Urinary bladder (tissue), 4 donors: ENCODE measurements around the gene CACHD1. TPM values are rescaled to one million over a fixed set of nuclear protein-coding genes. Genes with fewer than 3 reads are reported as not detected.

Source experiments
- DNase-seq: peaks from one replicate; pipeline ENCODE4 v3.0.0-alpha.2; 2015; ENCODE audit errors: extremely low spot score
- H3K27ac ChIP-seq: one replicate; pipeline ENCODE4 v1.5.1; 2013; ENCODE audit warnings: low read depth, mild to moderate bottlenecking, moderate library complexity
- H3K36me3 ChIP-seq: one replicate; pipeline ENCODE4 v1.6.1; 2013; ENCODE audit warnings: mild to moderate bottlenecking, moderate library complexity; ENCODE audit not compliant: insufficient read depth
- H3K4me1 ChIP-seq: one replicate; pipeline ENCODE4 v1.6.1; 2013; ENCODE audit warnings: mild to moderate bottlenecking, moderate library complexity; ENCODE audit not compliant: insufficient read depth
- H3K4me3 ChIP-seq: one replicate; pipeline ENCODE4 v1.5.1; 2013; ENCODE audit warnings: low read depth, low read length
- WGBS: extraction: QIAGEN DNeasy Blood & Tissue Kit; methylation state at CpG from one replicate; pipeline ENCODE4 v1.1.7; 2013; 5-methylcytosine and 5-hydroxymethylcytosine counted together
- polyA plus RNA-seq: library from polyadenylated mRNA; stranded (reverse); fragments of 200-250 nt; gene quantifications from one replicate; pipeline ENCODE4 v1.2.3, GENCODE V29; 2013
- total RNA-seq: library from RNA; depleted of rRNA; stranded (reverse); fragments of >200 nt; gene quantifications from one replicate; pipeline ENCODE4 v1.2.3, GENCODE V29; 2014
- donor health status: healthy with polysubstance abuse.
- donor health status: healthy.

Gene CACHD1
- total and polyA plus RNA-seq, 2 donors = 7.5 to 22.3 TPM

GRCh38 chr1:64543831-64544230 lies 73.9 kb downstream of the CACHD1 start:
- WGBS = 69% methylated on average over 4 of the region's 4 CpGs
- Histone ChIP-seq H3K4me3 (no peak overlapping the region), H3K36me3 (no peaks in the 10 kb centered on the region), H3K27ac (no peak overlapping the region), H3K4me1 (no peaks in the 10 kb centered on the region)
- no peak for DNase-seq

- H3K36me3 ChIP-seq = no peaks in the 10 kb centered on the region
- H3K4me1 ChIP-seq = no peaks in the 10 kb centered on the region
- 85% methylated on average over 6 of the region's 6 CpGs for WGBS
- no peak overlapping the region for H3K4me3 ChIP-seq
- no peak for DNase-seq
- no peak overlapping the region for H3K27ac ChIP-seq
Measured at GRCh38 chr1:64545118-64545843, 75.4 kb downstream of the CACHD1 start.

GRCh38 chr1:64546013-64546412 lies 76.1 kb downstream of the CACHD1 start:
- H3K27ac ChIP-seq = no peak overlapping the region
- WGBS = 38% methylated on average over 2 of the region's 2 CpGs

GRCh38 chr1:64549464-64550239 lies 79.7 kb downstream of the CACHD1 start:
- H3K36me3 ChIP-seq = no peaks in the 10 kb centered on the region
- 47% methylated on average over 6 of the region's 6 CpGs for WGBS
- no peak overlapping the region for H3K27ac ChIP-seq
- H3K4me3 ChIP-seq = no peak overlapping the region
- H3K4me1 ChIP-seq = no peaks in the 10 kb centered on the region
- no peak for DNase-seq

More at GRCh38 chr1:64546013-64546412, 76.1 kb downstream of the CACHD1 start:
- DNase-seq = no peak
- H3K36me3 ChIP-seq = no peaks in the 10 kb centered on the region
- no peaks in the 10 kb centered on the region for H3K4me1 ChIP-seq
- no peak overlapping the region for H3K4me3 ChIP-seq

- Histone ChIP-seq H3K4me3 (no peak overlapping the region), H3K27ac (no peak overlapping the region)
- 91% methylated on average over 5 of the region's 5 CpGs for WGBS
Measured at GRCh38 chr1:64550510-64550909, 80.6 kb downstream of the CACHD1 start.

GRCh38 chr1:64550946-64551605 lies 81.1 kb downstream of the CACHD1 start:
- H3K4me1 ChIP-seq = no peaks in the 10 kb centered on the region
- no peak overlapping the region for H3K27ac ChIP-seq
- H3K4me3 ChIP-seq = no peak overlapping the region
- no peaks in the 10 kb centered on the region for H3K36me3 ChIP-seq
- WGBS = 73% methylated on average over 4 of the region's 4 CpGs
- no peak for DNase-seq

More at GRCh38 chr1:64550510-64550909, 80.6 kb downstream of the CACHD1 start:
- Histone ChIP-seq H3K36me3 (no peaks in the 10 kb centered on the region), H3K4me1 (no peaks in the 10 kb centered on the region)
- DNase-seq = no peak

GRCh38 chr1:64553285-64553684 lies 83.4 kb downstream of the CACHD1 start:
- Histone ChIP-seq H3K27ac (no peak overlapping the region), H3K4me3 (no peak overlapping the region), H3K4me1 (no peaks in the 10 kb centered on the region), H3K36me3 (no peaks in the 10 kb centered on the region)
- no peak for DNase-seq
- 82% methylated on average over 4 of the region's 4 CpGs for WGBS

- WGBS = 81% methylated on average over 1 of the region's 1 CpG
- DNase-seq = no peak
- no peaks in the 10 kb centered on the region for H3K4me1 ChIP-seq
- H3K4me3 ChIP-seq = no peak overlapping the region
- H3K36me3 ChIP-seq = no peaks in the 10 kb centered on the region
- H3K27ac ChIP-seq = no peak overlapping the region
Measured at GRCh38 chr1:64555947-64556346, 86.0 kb downstream of the CACHD1 start.

GRCh38 chr1:64561993-64562392 lies 92.1 kb downstream of the CACHD1 start:
- H3K4me3 ChIP-seq = no peak overlapping the region
- no peak overlapping the region for H3K27ac ChIP-seq
- 72% methylated on average over 2 of the region's 2 CpGs for WGBS

GRCh38 chr1:64563958-64564565 lies 94.1 kb downstream of the CACHD1 start:
- no peak for DNase-seq
- Histone ChIP-seq H3K4me3 (no peak overlapping the region), H3K27ac (no peak overlapping the region), H3K4me1 (no peaks in the 10 kb centered on the region), H3K36me3 (no peaks in the 10 kb centered on the region)
- 73% methylated on average over 5 of the region's 5 CpGs for WGBS

More at GRCh38 chr1:64561993-64562392, 92.1 kb downstream of the CACHD1 start:
- Histone ChIP-seq H3K36me3 (no peaks in the 10 kb centered on the region), H3K4me1 (no peaks in the 10 kb centered on the region)
- DNase-seq = no peak

- Histone ChIP-seq H3K4me3 (no peak overlapping the region), H3K27ac (no peak overlapping the region), H3K4me1 (no peaks in the 10 kb centered on the region), H3K36me3 (no peaks in the 10 kb centered on the region)
- DNase-seq = no peak
- WGBS = 85% methylated on average over 3 of the region's 3 CpGs
Measured at GRCh38 chr1:64564891-64565290, 95.0 kb downstream of the CACHD1 start.

GRCh38 chr1:64567426-64568170 lies 97.7 kb downstream of the CACHD1 start:
- Histone ChIP-seq H3K36me3 (no peaks in the 10 kb centered on the region), H3K4me3 (no peak overlapping the region), H3K27ac (no peak overlapping the region), H3K4me1 (no peaks in the 10 kb centered on the region)
- 37% methylated on average over 7 of the region's 7 CpGs for WGBS
- DNase-seq = no peak

GRCh38 chr1:64568171-64568450 lies 98.2 kb downstream of the CACHD1 start:
- WGBS = 51% methylated on average over 4 of the region's 4 CpGs
- no peak for DNase-seq
- no peaks in the 10 kb centered on the region for H3K4me1 ChIP-seq

More at GRCh38 chr1:64568171-64568450, 98.2 kb downstream of the CACHD1 start:
- Histone ChIP-seq H3K27ac (no peak overlapping the region), H3K4me3 (no peak overlapping the region), H3K36me3 (no peaks in the 10 kb centered on the region)
